Measurements from ENCODE around the gene GFPT2.

GFPT2 gene

GRCh38 chr5:180350711-180351465 lies 2.2 kb downstream of the GFPT2 start:
- no peak for DNase-seq

- DNase-seq, result no peak
Measured at GRCh38 chr5:180350296-180350695, 2.8 kb downstream of the GFPT2 start.

- no peak for DNase-seq
Measured at GRCh38 chr5:180349391-180349790, 3.7 kb downstream of the GFPT2 start.

- DNase-seq, result no peak
Measured at GRCh38 chr5:180348336-180348735, 4.8 kb downstream of the GFPT2 start.

- DNase-seq, result no peak
Measured at GRCh38 chr5:180347702-180348101, 5.4 kb downstream of the GFPT2 start.

GRCh38 chr5:180346358-180346757 lies 6.8 kb downstream of the GFPT2 start:
- DNase-seq, result no peak

GRCh38 chr5:180345781-180346180 lies 7.4 kb downstream of the GFPT2 start:
- DNase-seq, result no peak

- DNase-seq, result no peak
Measured at GRCh38 chr5:180345186-180345585, 8.0 kb downstream of the GFPT2 start.

GRCh38 chr5:180344696-180344999 lies 8.5 kb downstream of the GFPT2 start:
- no peak for DNase-seq

GRCh38 chr5:180343831-180344695 lies 9.1 kb downstream of the GFPT2 start:
- DNase-seq, result no peak

- DNase-seq, result no peak
Measured at GRCh38 chr5:180343110-180343830, 9.9 kb downstream of the GFPT2 start.

- no peak for DNase-seq
Measured at GRCh38 chr5:180341595-180341994, 11.5 kb downstream of the GFPT2 start.

GRCh38 chr5:180340856-180341255 lies 12.3 kb downstream of the GFPT2 start:
- no peak for DNase-seq

GRCh38 chr5:180339583-180340183 lies 13.5 kb downstream of the GFPT2 start:
- no peak for DNase-seq

- DNase-seq, result no peak
Measured at GRCh38 chr5:180338001-180338707, 15.0 kb downstream of the GFPT2 start.

- DNase-seq, result no peak
Measured at GRCh38 chr5:180336234-180337020, 16.7 kb downstream of the GFPT2 start.

GRCh38 chr5:180335614-180336233 lies 17.4 kb downstream of the GFPT2 start:
- no peak for DNase-seq

GRCh38 chr5:180334751-180335613 lies 18.2 kb downstream of the GFPT2 start:
- no peak for DNase-seq

- DNase-seq, result no peak
Measured at GRCh38 chr5:180334176-180334575, 19.0 kb downstream of the GFPT2 start.

GRCh38 chr5:180333661-180334060 lies 19.5 kb downstream of the GFPT2 start:
- DNase-seq, result no peak
